OCI-LY3 (cell line): Measurements from ENCODE around the gene TRIM13.

Experiments
- CTCF ChIP-seq: fragments of 200-600, 300-600 bp; sonication (generic); IDR thresholded peaks from 2 replicates; pipeline ENCODE4 v1.5.1; 2014; ENCODE audit warnings: antibody characterized with exemption, low read length, low read depth
- EZH2phosphoT487 ChIP-seq: fragments of 200-600 bp; shearing (Covaris generic); IDR thresholded peaks from 2 replicates; pipeline ENCODE4 v1.6.1; 2018; ENCODE audit warnings: antibody characterized with exemption, mixed run types, low read depth

GRCh38 chr13:50037788-50038187 lies 40.9 kb downstream of the TRIM13 start:
- no peak for TF ChIP-seq CTCF
- no peak for TF ChIP-seq EZH2phosphoT487
